ENCODE measurements around the gene EBNA1BP2.

DNA sequence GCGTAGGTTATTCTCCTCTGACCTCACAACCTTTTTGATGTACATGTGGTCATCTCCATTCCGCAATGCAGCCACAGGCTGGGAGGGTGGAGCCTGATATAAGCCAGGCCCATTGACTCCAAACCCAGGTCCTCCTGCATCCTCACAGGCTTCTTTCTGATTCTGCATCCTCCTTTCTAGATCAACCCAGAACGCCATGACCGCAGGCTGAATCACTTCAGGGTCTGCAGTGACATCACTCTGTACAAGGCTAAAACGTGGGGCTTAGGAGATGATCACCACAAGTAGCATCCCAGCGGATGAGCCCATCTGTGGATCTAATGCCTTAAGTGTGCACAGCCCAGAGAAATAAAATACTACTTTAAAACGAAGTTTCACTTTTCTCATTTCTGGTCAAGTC is 16.1 kb downstream of the EBNA1BP2 start:
- no peak for TF ChIP-seq RAD21 (conservative IDR thresholded peaks at IDR 0.05)
- TF ChIP-seq POLR2AphosphoS5 (IDR thresholded peaks at IDR 0.05) = no peak
- no peak for TF ChIP-seq CTCF (IDR thresholded peaks at IDR 0.05; ENCODE audit: poor library complexity, severe bottlenecking)
- TF ChIP-seq EP300 (conservative IDR thresholded peaks at IDR 0.05; ENCODE audit: poor library complexity, severe bottlenecking) = no peak
- no peak for TF ChIP-seq SMC3 (conservative IDR thresholded peaks at IDR 0.05; ENCODE audit: poor library complexity)
- TF ChIP-seq EZH2 (IDR thresholded peaks at IDR 0.05; ENCODE audit: borderline replicate concordance, insufficient read depth, low read length, poor library complexity, severe bottlenecking) = no peak
- TF ChIP-seq TAF1 (IDR thresholded peaks at IDR 0.05; ENCODE audit: low read depth) = no peak
- TF ChIP-seq, protein P1, sequence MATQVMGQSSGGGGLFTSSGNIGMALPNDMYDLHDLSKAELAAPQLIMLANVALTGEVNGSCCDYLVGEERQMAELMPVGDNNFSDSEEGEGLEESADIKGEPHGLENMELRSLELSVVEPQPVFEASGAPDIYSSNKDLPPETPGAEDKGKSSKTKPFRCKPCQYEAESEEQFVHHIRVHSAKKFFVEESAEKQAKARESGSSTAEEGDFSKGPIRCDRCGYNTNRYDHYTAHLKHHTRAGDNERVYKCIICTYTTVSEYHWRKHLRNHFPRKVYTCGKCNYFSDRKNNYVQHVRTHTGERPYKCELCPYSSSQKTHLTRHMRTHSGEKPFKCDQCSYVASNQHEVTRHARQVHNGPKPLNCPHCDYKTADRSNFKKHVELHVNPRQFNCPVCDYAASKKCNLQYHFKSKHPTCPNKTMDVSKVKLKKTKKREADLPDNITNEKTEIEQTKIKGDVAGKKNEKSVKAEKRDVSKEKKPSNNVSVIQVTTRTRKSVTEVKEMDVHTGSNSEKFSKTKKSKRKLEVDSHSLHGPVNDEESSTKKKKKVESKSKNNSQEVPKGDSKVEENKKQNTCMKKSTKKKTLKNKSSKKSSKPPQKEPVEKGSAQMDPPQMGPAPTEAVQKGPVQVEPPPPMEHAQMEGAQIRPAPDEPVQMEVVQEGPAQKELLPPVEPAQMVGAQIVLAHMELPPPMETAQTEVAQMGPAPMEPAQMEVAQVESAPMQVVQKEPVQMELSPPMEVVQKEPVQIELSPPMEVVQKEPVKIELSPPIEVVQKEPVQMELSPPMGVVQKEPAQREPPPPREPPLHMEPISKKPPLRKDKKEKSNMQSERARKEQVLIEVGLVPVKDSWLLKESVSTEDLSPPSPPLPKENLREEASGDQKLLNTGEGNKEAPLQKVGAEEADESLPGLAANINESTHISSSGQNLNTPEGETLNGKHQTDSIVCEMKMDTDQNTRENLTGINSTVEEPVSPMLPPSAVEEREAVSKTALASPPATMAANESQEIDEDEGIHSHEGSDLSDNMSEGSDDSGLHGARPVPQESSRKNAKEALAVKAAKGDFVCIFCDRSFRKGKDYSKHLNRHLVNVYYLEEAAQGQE (IDR thresholded peaks at IDR 0.05; ENCODE audit: borderline replicate concordance) = no peak

Measured in neural cell (in vitro differentiated cells).